ENCODE results near the gene ATP6V1F.

DNA sequence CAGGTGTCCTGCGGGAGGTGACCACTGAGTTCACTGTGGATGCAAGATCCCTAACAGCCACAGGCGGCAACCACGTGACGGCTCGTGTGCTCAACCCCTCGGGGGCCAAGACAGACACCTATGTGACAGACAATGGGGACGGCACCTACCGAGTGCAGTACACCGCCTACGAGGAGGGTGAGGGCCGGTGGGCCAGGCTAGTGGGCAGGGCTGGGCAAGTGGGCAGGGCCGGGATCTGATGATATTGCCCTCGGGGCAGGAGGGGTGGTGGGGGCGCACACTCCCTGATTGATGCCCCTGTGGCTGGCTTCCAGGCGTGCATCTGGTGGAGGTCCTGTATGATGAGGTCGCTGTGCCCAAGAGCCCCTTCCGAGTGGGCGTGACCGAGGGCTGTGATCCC lies 16.7 kb upstream of the ATP6V1F start:
- TF ChIP-seq SIN3A (IDR thresholded peaks at IDR 0.05; ENCODE audit: low read depth) (no peak), POLR2AphosphoS5 (IDR thresholded peaks at IDR 0.05; ENCODE audit: low read depth, low read length) (no peak), REST (IDR thresholded peaks at IDR 0.05; ENCODE audit: low read depth) (no peak), CTCF (IDR thresholded peaks at IDR 0.05 in 2 of 3, conservative IDR thresholded peaks at IDR 0.05 in 1 of 3; ENCODE audit: borderline replicate concordance in 1 of 3, insufficient read depth in 1 of 3, low read depth in 2 of 3, low read length in 2 of 3) (no peak), YY1 (IDR thresholded peaks at IDR 0.05; ENCODE audit: extremely low read depth, insufficient replicate concordance, low read depth, low read length) (no peak), POLR2A (IDR thresholded peaks at IDR 0.05; ENCODE audit: borderline replicate concordance, extremely low read depth, insufficient read depth, insufficient read length) (no peak), EZH2 (IDR thresholded peaks at IDR 0.05) (no peak), SRF (IDR thresholded peaks at IDR 0.05; ENCODE audit: low read depth) (no peak), RAD21 (IDR thresholded peaks at IDR 0.05; ENCODE audit: low read depth) (no peak), CEBPB (IDR thresholded peaks at IDR 0.05; ENCODE audit: low read depth) (no peak), EZH2phosphoT487 (IDR thresholded peaks at IDR 0.05; ENCODE audit: borderline replicate concordance) (no peak)
- TF ChIP-seq, protein P1, sequence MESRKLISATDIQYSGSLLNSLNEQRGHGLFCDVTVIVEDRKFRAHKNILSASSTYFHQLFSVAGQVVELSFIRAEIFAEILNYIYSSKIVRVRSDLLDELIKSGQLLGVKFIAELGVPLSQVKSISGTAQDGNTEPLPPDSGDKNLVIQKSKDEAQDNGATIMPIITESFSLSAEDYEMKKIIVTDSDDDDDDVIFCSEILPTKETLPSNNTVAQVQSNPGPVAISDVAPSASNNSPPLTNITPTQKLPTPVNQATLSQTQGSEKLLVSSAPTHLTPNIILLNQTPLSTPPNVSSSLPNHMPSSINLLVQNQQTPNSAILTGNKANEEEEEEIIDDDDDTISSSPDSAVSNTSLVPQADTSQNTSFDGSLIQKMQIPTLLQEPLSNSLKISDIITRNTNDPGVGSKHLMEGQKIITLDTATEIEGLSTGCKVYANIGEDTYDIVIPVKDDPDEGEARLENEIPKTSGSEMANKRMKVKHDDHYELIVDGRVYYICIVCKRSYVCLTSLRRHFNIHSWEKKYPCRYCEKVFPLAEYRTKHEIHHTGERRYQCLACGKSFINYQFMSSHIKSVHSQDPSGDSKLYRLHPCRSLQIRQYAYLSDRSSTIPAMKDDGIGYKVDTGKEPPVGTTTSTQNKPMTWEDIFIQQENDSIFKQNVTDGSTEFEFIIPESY (IDR thresholded peaks at IDR 0.05; ENCODE audit: extremely low read depth, insufficient replicate concordance, low read length): no peak
